ENCODE data around the gene SLC2A8. TPM values are rescaled to one million over a fixed set of nuclear protein-coding genes. Genes with fewer than 3 reads are reported as not detected.

SLC2A8 gene
- total RNA-seq, 1 donor from 2014 or later: 48.0 TPM

- no peak for TF ChIP-seq CTCF (IDR thresholded peaks at IDR 0.05; ENCODE audit: unreplicated experiment)
- H3K4me3 Mint-ChIP-seq (ENCODE audit: low read depth): peak overlapping the region; percentile 95
- no peaks in the 10 kb centered on the region for H3K27me3 Mint-ChIP-seq
- DNase-seq (ENCODE audit: low spot score, unreplicated experiment): no peak
- no peak overlapping the region for H3K27ac Mint-ChIP-seq
- no peaks in the 10 kb centered on the region for H3K9me3 Mint-ChIP-seq (ENCODE audit: low read depth)
- H3K4me1 Mint-ChIP-seq (ENCODE audit: low read depth): peaks cover 21% of the 10 kb centered on the region
- H3K36me3 Mint-ChIP-seq (ENCODE audit: insufficient read depth): peaks cover 22% of the 10 kb centered on the region
Measured at GRCh38 chr9:127452691-127453090, 55.7 kb downstream of the SLC2A8 start.

DNA sequence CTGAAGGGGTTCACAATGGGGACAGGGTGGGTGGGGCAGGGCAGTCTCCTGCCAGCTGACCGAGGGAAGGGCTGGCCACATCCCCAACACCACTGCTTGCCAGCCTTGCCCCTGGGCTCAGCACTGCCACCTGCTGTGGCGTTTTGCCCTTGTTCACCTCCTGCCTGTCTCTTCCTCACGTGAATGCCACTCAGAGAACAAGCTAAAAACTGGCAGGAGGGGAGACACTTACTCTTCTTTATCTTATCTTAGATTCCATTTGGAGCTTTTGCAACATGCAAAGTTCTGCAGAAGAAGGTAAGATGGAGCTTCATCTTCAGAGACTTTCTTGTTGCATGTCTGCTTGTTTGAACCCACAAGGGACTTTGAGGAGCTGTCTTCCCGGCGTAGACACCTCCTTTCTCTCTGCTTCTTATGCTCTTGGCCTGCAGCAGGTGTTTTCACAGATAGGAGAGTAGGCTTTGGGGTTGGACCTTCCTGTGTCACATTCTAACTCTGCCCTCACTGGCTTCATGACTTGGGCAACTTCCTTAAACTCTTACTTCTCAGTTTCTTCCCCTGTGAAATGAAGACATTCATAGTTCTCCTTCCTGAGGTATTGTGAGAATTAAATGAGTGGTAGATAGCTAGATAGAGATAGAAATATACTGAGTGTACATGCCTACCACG is 58.5 kb downstream of the SLC2A8 start:
- peaks cover 3% of the 10 kb centered on the region for H3K4me1 Mint-ChIP-seq (ENCODE audit: low read depth)
- peaks cover 7% of the 10 kb centered on the region for H3K36me3 Mint-ChIP-seq (ENCODE audit: insufficient read depth)
- no peaks in the 10 kb centered on the region for H3K9me3 Mint-ChIP-seq (ENCODE audit: low read depth)
- no peak for DNase-seq (ENCODE audit: low spot score, unreplicated experiment)
- H3K27ac Mint-ChIP-seq: no peak overlapping the region
- H3K4me3 Mint-ChIP-seq (ENCODE audit: low read depth): no peak overlapping the region
- no peaks in the 10 kb centered on the region for H3K27me3 Mint-ChIP-seq
- TF ChIP-seq CTCF (IDR thresholded peaks at IDR 0.05; ENCODE audit: unreplicated experiment): no peak

GRCh38 chr9:127457191-127457878 is 60.4 kb downstream of the SLC2A8 start:
- H3K9me3 Mint-ChIP-seq (ENCODE audit: low read depth): no peaks in the 10 kb centered on the region
- peaks cover under 1% of the 10 kb centered on the region for H3K4me1 Mint-ChIP-seq (ENCODE audit: low read depth)
- peak overlapping the region; percentile 45 for H3K27ac Mint-ChIP-seq
- no peak for TF ChIP-seq CTCF (IDR thresholded peaks at IDR 0.05; ENCODE audit: unreplicated experiment)
- H3K36me3 Mint-ChIP-seq (ENCODE audit: insufficient read depth): peaks cover 8% of the 10 kb centered on the region
- no peak overlapping the region for H3K4me3 Mint-ChIP-seq (ENCODE audit: low read depth)
- no peak for DNase-seq (ENCODE audit: low spot score, unreplicated experiment)
- H3K27me3 Mint-ChIP-seq: no peaks in the 10 kb centered on the region

Other genes with a start within 250 kb of the SLC2A8 start
- 21.4 and 28.3 TPM in 2 replicates for gene GARNL3, start 132.4 kb upstream of the SLC2A8 start, total RNA-seq
- gene ZNF79, start 27.2 kb downstream of the SLC2A8 start, total RNA-seq: 12.4 and 12.7 TPM in 2 replicates
- 1,044 and 1,067 TPM in 2 replicates for gene RPL12, start 54.2 kb downstream of the SLC2A8 start, total RNA-seq
- gene LRSAM1, start 54.3 kb downstream of the SLC2A8 start, total RNA-seq: 28.5 TPM in 2 replicates
- 23.4 and 24.8 TPM in 2 replicates for gene STXBP1, start 215.1 kb downstream of the SLC2A8 start, total RNA-seq